Sigmoid colon (tissue), 4 donors: ENCODE data around the gene EXOC6.

ENCODE experiments used
- EP300 ChIP-seq, 4 donors: sonication (generic); formaldehyde crosslinking; IDR thresholded peaks; one replicate each; pipeline ENCODE4 v1.6.1; 2017; ENCODE audit warnings: antibody characterized with exemption in 4 of 4
- TF ChIP-seq, protein P1 (sequence below), 4 experiments: fragments of 450-650 bp in 3 of 4; fragments of 200-600 bp in 1 of 4; IDR thresholded peaks; one replicate each; pipeline ENCODE4 v1.5.1; 2016 to 2019; ENCODE audit warnings: antibody characterized with exemption in 4 of 4, mild to moderate bottlenecking in 3 of 4, moderate library complexity in 2 of 4

DNA sequence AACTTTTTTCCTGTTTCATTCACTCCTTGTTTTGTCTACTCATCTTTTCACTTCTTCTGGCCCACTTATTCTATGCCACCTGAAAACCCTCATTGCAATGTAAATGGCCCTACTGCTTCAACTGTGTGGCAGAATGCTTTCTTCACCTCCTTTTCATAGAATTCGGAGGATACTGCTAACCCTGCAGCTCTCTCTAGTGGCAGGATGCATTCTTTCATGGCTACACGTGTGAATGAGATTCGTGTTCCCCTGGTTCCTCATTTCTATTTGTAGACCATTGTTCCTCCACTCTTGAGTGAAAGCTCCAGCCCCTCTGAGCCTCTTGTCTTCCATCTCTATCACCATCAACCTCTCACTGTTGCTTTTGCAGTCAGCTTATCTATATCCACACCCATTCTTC, 191.4 kb downstream of the EXOC6 start:
- TF ChIP-seq EP300 (IDR thresholded peaks at IDR 0.05) = no peak
- TF ChIP-seq, protein P1, sequence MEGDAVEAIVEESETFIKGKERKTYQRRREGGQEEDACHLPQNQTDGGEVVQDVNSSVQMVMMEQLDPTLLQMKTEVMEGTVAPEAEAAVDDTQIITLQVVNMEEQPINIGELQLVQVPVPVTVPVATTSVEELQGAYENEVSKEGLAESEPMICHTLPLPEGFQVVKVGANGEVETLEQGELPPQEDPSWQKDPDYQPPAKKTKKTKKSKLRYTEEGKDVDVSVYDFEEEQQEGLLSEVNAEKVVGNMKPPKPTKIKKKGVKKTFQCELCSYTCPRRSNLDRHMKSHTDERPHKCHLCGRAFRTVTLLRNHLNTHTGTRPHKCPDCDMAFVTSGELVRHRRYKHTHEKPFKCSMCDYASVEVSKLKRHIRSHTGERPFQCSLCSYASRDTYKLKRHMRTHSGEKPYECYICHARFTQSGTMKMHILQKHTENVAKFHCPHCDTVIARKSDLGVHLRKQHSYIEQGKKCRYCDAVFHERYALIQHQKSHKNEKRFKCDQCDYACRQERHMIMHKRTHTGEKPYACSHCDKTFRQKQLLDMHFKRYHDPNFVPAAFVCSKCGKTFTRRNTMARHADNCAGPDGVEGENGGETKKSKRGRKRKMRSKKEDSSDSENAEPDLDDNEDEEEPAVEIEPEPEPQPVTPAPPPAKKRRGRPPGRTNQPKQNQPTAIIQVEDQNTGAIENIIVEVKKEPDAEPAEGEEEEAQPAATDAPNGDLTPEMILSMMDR (IDR thresholded peaks at IDR 0.05) = peak in 1 of 4 experiments; percentile 8
